Activated T-helper 9 cell treated with anti-CD3 and anti-CD28 coated beads, Interleukin-2, amount 50 U/mL, for 16 hours (primary cell): ENCODE data around the gene TNFAIP1.
"Not testable (repeated sequence)": the region's sequence is repeated elsewhere in the genome, so short reads cannot be mapped to it uniquely, and the experiment has no call there.

Experiments
- DNase-seq: peaks from one replicate; pipeline ENCODE4 v3.0.0-alpha.2; 2020; ENCODE audit warnings: low read depth

The TNFAIP1 gene

DNA sequence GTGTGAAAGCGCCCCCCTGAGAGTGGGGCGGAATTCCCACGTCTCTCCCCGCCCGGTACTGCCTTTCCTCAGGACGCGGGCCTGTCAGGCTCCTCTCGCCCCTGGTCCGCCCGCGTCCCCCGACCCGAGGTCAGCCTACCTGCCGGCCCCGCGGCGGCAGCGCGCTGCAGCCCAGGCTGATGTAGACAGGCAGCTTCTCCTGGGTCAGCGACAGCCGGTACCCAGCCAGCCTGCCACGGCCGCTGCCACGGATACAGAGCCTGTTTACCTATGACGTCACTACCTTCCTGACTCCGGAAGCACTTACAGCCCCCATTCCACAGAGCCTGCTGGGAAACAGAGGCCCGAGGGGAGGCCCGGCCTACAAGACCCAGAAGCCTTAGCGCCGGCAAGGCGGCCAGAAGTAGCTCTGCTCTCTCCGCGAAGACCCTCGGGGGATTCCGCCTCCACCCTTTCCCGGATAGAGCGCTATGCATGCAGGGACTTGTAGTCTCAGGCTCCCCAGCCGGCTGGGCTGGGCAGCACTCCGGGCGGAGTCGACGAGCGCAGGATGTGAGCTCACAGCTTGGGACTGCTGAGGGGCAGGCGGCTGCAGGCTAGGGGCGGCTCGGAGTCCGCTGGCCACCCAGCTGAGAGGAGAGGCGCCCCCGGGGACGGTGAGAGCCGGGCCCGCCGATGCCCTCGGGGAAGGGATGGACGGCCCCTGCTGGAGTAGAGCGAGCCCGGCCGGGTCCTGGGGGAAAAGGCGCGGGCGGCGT is at the start of gene TNFAIP1, which contains the start of gene IFT20:
TNFAIP1 (plus strand) TSS at position 561 of the 758 bp plus-strand sequence. CDS start 3,761 bp downstream, outside the sequence.
IFT20 (minus strand) TSS at position 272 of the 758 bp plus-strand sequence. CDS start 3,487 bp downstream, outside the sequence.
- DNase-seq, result peak; percentile 97

GRCh38 chr17:28285965-28286364 is 49.6 kb upstream of the TNFAIP1 start:
- no peak for DNase-seq

DNA sequence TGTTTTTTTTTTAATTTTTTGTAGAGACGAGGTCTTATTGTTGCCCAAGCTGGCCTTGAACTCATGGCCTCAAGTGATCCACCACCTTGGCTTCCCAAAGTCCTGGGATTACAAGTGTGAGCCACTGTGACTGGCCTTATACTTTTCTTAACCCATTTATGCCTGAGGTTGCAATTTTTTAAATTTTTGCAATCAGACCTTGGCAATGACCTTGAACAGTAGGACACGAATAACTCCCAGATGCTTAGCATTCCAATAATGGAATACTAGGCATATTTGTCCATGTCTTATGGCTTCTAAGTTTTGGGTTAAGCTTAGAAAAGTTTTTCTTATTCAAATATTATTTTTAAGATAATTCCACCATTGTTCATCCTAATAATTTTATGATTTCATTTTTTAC is 44.9 kb upstream of the TNFAIP1 start:
- no peak for DNase-seq

- DNase-seq, result no peak
Measured at GRCh38 chr17:28291780-28292330, 43.7 kb upstream of the TNFAIP1 start.

DNA sequence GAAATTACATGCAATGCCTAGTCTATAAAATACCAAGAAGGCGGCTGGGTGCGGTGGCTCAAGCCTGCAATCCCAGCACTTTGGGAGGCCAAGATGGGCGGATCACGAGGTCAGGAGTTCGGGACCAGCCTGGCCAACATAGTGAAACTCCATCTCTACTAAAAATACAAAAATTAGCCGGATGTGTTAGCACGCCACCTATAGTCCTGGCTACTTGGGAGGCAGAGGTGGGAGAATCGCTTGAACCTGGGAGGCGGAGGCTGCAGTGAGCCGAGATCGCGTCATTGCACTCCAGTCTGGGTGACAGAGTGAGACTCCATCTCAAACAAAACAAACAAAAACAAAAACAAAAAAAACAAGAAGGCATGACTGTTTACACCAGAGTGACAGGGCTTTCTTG is 42.7 kb upstream of the TNFAIP1 start:
- not testable (repeated sequence) for DNase-seq

DNA sequence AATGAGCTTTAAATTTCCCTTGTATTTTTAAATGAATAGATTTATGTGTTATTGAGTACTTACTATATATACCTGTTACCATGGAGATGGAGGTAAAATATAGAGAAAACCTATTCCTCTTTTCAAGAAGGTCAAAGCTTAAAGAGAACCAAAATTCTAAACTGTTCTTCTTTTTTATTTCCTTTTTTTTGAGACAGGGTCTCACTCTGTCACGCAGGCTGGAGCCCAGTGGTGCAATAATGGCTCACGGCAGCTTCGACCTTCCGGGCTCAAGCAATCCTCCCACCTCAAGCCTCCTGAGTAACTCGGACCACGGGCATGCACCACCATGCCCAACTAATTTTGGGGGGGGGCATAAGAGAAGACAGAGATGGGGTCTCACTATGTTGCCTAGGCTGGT is 41.6 kb upstream of the TNFAIP1 start:
- no peak for DNase-seq

- DNase-seq, result no peak
Measured at GRCh38 chr17:28295677-28296578, 39.6 kb upstream of the TNFAIP1 start.

DNA sequence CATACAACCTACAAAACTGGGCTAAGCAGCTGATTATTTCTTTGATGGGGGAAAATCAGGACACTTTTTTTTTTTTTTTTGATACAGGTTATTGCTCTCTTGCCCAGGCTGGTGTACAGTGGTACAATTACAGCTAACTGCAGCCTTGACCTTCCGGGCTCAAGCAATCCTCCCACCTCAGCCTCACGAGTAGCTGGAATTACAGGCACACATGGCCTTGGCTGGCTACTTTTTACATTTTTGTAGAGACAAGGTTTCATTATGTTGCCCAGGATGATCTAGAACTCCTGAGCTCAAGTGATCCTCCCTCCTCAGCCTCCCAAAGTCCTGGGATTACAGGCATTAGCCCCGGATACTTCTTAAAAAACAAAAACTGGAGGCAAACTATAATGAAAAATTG is 37.1 kb upstream of the TNFAIP1 start:
- DNase-seq, result no peak

- DNase-seq, result no peak
Measured at GRCh38 chr17:28306954-28307401, 28.6 kb upstream of the TNFAIP1 start.

DNA sequence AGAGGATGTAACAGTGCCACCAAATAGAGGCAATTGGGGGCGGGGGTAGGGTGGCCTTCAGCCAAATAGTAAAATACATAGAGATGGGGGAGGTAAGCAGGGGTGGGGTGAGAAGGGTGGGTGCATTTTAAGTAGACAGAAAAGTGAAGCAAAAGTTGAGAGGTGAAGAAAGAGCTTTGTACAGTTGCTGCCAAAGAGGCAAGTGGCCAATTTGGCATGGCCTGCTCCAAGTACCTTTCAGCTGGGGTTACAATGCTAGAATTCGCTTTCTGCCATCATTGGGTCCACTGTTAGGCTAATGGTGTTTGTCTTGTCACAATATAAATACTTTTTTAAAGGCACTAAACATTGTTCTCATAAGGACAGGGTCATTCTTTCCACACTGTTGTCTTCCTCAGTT is 21.7 kb upstream of the TNFAIP1 start:
- DNase-seq, result no peak

- no peak for DNase-seq
Measured at GRCh38 chr17:28315846-28316705, 19.5 kb upstream of the TNFAIP1 start.

DNA sequence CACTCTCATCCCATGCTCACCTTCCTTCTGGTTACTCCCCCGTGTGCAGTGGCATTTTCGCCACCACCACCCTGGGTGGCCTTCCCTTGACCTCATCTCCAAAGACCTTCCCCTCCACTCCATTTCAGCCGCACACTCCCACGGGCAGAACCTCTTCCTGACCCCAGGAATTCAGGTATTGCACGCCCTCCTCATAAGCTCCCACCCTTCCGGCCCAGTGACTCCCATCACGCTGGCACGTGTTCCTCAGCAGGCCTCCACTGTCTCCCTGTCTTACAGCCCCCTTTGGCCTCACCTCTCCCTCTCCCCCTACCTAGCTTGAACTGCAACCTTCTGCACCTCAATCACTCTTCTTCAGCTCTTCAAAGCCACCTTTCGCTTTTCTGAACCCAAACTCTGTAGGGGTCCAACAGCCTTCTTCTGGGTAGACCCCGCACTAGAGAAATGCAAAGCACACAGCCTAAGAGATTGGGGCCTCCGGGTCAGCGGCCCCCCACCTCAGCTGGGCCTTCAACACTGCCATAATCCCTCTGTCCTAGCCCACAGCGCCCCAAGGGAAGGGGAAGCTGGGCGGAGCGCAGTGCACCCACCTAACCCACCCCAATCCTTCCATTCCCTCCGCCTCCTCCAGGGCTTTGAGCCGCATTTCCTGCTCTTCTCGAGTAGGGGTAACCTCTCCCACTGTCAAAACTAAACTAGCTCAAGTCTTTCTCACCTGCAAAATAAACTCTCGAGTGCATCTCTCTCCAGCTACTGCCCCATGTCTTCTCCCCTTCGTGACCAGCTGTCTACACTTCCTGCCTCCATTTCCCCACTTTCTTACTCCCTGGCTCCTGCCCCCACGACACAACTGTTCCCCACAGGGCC is 18.2 kb upstream of the TNFAIP1 start:
- DNase-seq, result no peak

DNA sequence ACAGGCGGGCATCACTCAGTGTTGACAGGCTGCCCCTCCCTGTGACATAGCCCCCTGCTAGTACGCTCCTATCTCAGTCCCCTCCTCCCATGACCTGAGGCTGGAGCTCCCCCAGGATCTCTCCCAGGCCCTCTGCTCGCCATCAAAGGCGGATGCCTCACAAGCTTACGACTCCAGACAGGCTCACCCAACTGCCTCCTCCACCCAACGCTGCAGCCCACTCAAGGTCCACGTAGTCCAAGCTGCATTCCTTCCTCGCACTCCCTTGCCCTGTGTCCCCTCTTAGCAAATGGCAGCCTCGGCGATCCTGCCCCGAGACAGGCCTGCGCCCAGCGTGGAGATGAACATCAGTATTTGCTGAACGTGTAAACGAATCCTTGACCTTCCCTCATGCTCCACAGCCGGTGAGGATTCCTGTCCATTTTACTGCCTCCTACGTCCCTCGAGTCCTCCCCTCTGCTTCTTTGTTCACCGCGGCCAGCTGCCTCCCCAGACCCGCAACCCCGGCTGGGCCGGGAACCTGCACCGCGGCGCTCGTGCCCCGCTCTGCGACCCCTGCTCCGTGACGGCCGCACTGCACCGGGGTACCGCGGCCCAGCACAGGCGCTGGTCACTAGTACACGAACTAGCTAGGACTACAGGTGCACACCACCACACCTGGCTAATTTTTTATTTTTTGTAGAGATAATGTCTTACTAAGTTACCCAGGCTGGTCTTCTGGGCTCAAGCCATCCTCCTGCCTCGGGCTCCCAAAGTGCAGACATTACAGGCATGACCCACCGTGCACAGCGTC is 17.4 kb upstream of the TNFAIP1 start:
- no peak for DNase-seq

- DNase-seq, result peak; percentile 91
Measured at GRCh38 chr17:28318759-28319597, 16.6 kb upstream of the TNFAIP1 start, which contains the start of gene TMEM97. Gene TMEM97 (plus strand): TSS chr17:28319200. CDS start chr17:28319240, 40 bp downstream.

- DNase-seq, result no peak
Measured at GRCh38 chr17:28319598-28319935, 16.0 kb upstream of the TNFAIP1 start.

DNA sequence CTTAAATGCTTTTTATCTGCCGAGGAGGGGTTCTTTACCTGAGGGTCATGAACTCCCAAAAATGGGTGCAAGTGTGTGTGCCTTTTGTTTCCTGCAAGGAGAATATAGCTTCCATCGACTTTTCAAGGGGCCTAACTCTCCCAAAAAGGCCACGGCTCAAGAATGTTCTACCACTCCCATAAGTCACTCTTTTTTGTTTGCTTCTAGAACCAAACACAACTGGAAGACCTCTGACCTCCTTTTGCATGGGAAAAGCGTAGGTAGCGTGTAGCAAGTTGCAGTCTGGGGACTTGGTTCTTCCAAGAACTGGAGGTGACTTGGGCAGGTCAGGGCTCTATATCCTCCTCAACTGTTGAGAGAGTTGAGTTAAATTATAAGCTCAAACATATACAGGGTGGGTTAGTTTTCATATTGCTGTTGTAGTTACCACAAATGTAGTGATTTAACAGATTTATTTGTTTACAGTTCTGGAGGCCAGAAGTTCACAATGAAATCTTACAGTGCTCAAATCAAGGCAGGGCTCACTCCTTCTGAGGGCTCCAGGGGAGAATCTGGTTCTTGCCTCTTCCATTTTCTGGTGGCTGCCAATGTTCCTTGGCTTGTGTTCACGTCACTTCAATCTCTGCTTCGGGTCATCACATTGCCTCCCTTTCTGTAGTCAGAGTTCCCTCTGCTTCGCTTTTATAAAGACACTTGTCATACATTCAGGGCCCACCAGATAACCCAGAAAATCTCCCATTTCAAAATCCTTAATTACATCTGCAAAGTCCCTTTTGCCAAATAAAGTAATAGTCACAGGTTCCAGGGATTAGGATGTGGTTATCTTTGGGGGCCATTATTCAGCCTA is 15.1 kb upstream of the TNFAIP1 start:
- DNase-seq, result no peak

GRCh38 chr17:28324267-28324745 is 11.3 kb upstream of the TNFAIP1 start:
- no peak for DNase-seq

DNA sequence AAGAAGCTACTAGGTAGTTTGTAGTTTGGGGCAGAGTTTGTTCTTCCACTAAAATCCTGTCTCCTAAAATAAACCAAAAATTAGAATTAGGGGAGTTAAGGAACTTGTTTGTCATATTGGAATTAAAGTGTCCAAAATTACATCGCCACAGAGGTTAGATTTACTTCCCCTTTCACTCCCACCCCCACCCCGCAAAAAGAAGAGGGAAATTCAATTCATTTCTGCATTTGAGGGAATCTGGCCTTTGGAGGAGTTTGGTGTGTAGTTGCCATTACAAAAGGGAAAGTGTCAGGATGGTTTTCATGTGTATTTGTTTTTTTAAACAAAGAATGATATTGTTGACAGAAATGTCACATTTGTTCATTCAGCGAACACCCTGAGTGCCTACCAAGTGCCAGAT is 10.8 kb upstream of the TNFAIP1 start:
- no peak for DNase-seq
